Adrenal gland (tissue), 12 donors: ENCODE results near the gene EFCC1. TPM values are rescaled to one million over a fixed set of nuclear protein-coding genes. Genes with fewer than 3 reads are reported as not detected.

Experiments used
- DNase-seq, 7 donors: peaks; one replicate each; pipeline ENCODE4 v3.0.0-alpha.2; 2019 to 2020
- H3K27ac ChIP-seq, 5 donors: fragments of 200-600 bp; sonication (generic) in 4 of 5; 1 replicate in 3 of 5; 2 replicates in 2 of 5; pipeline versions ENCODE4 v1.5.1 to v1.8.0; 2016 to 2020; ENCODE audit warnings: mild to moderate bottlenecking in 1 of 5
- H3K27me3 ChIP-seq: fragments of 200-600 bp; 2 replicates; pipeline ENCODE4 v1.8.0; 2021
- H3K36me3 ChIP-seq, 2 donors: fragments of 200-600 bp; replicated peaks in 1 of 2; 1 replicate in 1 of 2; 2 replicates in 1 of 2; pipeline versions ENCODE4 v1.5.1 to v1.8.0; 2018 to 2022
- H3K4me1 ChIP-seq, 2 donors: fragments of 200-600 bp; replicated peaks in 1 of 2; 1 replicate in 1 of 2; 2 replicates in 1 of 2; pipeline versions ENCODE4 v1.5.1 to v1.8.0; 2018 to 2021
- H3K4me3 ChIP-seq, 4 donors: fragments of 200-600 bp; sonication (generic) in 3 of 4; one replicate each; pipeline ENCODE4 v1.5.1; 2016 to 2018
- H3K9me3 ChIP-seq, 3 donors: fragments of 200-600 bp; sonication (generic) in 1 of 3; replicated peaks in 1 of 3; 1 replicate in 2 of 3; 2 replicates in 1 of 3; pipeline versions ENCODE4 v1.5.1 to v1.8.0; 2016 to 2021
- CTCF ChIP-seq, 6 experiments: fragments of 450-650 bp in 4 of 6; fragments of 200-600 bp in 2 of 6; sonication (generic) in 1 of 6; IDR thresholded peaks; 1 replicate in 5 of 6; 2 replicates in 1 of 6; pipeline versions ENCODE4 v1.5.1 to v1.8.0; 2016 to 2021; ENCODE audit warnings: antibody characterized with exemption in 6 of 6, mild to moderate bottlenecking in 2 of 6, moderate library complexity in 1 of 6
- POLR2A ChIP-seq, 2 donors: fragments of 450-650 bp; IDR thresholded peaks; one replicate each; pipeline ENCODE4 v1.6.1; 2017; ENCODE audit warnings: antibody characterized with exemption in 2 of 2, mild to moderate bottlenecking in 2 of 2, moderate library complexity in 1 of 2
- WGBS, 4 donors: extraction: QIAGEN DNeasy Blood & Tissue Kit in 2 of 4; methylation state at CpG; one replicate each; pipeline versions ENCODE4 v1.1.5 to v1.1.7; 2013 to 2017; 5-methylcytosine and 5-hydroxymethylcytosine counted together
- intact Hi-C, 2 donors: fragments of 100-400 bp; cut with DNase I; formaldehyde crosslinking; loops; one replicate each; pipeline versions ENCODE4 v1.14.1 to v1.15.0; 2022 to 2023
- polyA plus RNA-seq, 3 donors: library from polyadenylated mRNA; stranded (reverse); fragments of 200-250 nt in 2 of 3; fragments of 350-450 nt in 1 of 3; fragmentation: Illumina TruSeq in 1 of 3; extraction: RNeasy Lipid Tissue Mini Kit (QIAGEN cat#74804) in 1 of 3; gene quantifications; one replicate each; pipeline ENCODE4 v1.2.3, GENCODE V29; 2013 to 2014
- total RNA-seq, 9 donors: library from RNA; depleted of rRNA in 4 of 9; stranded (reverse); fragments of >200 nt in 4 of 9; fragments of 120-200 nt in 1 of 9; fragmentation: NEBNext Ultra II Directional in 1 of 9; extraction: Animal tissue kit (Norgen Biotek cat#: 25700) in 1 of 9; gene quantifications; one replicate each; pipeline versions ENCODE4 v1.1.0 to v1.2.4, GENCODE V29; 2013 to 2023
- donor health status: healthy with polysubstance abuse.
- donor health status: Bipolar disorder and iron deficiency.
- donor health status: DM: yes; HTN: yes; CAD: no.
- donor health status: DM: no; HTN: no; CAD: no.
- donor health status: DM: no; HTN: no; CAD: no.
- donor health status: DM: yes; HTN: yes; CAD: no.

The EFCC1 gene
- total and polyA plus RNA-seq, 12 donors, result 0.46 to 6.0 (median 1.8) TPM

GRCh38 chr3:128987302-128988100, 13.6 kb upstream of the EFCC1 start:
- Histone ChIP-seq H3K27ac (no peak overlapping the region), H3K36me3 (no peaks in the 10 kb centered on the region), H3K4me3 (no peak overlapping the region), H3K4me1 (no peaks in the 10 kb centered on the region), H3K9me3 (no peaks in the 10 kb centered on the region), H3K27me3 (no peaks in the 10 kb centered on the region)
- TF ChIP-seq CTCF (IDR thresholded peaks at IDR 0.05), result no peak
- TF ChIP-seq POLR2A (IDR thresholded peaks at IDR 0.05), result no peak
- 84 to 89% (median 86%) methylated on average over 13 to 15 of the region's 15 CpGs for WGBS, 4 donors
- no peak for DNase-seq
- intact Hi-C loops, result no loop called here

- TF ChIP-seq CTCF (IDR thresholded peaks at IDR 0.05) (no peak), POLR2A (IDR thresholded peaks at IDR 0.05) (no peak)
- intact Hi-C loops, result no loop called here
- Histone ChIP-seq H3K36me3 (no peaks in the 10 kb centered on the region), H3K4me1 (no peaks in the 10 kb centered on the region), H3K9me3 (no peaks in the 10 kb centered on the region), H3K27ac (no peak overlapping the region), H3K4me3 (no peak overlapping the region), H3K27me3 (no peaks in the 10 kb centered on the region)
- WGBS, 4 donors, result 90 to 93% (median 91%) methylated on average over 8 of the region's 8 CpGs
- DNase-seq, result no peak
Observed at GRCh38 chr3:128988286-128988685, 12.8 kb upstream of the EFCC1 start.

- H3K36me3 ChIP-seq, result no peaks in the 10 kb centered on the region
- no peak overlapping the region for H3K27ac ChIP-seq
- no peaks in the 10 kb centered on the region for H3K9me3 ChIP-seq
- no peak for DNase-seq
- no peaks in the 10 kb centered on the region for H3K27me3 ChIP-seq
- intact Hi-C loops, result no loop called here
- WGBS, 4 donors, result 87 to 91% (median 89%) methylated on average over 15 to 18 of the region's 18 CpGs
- H3K4me3 ChIP-seq, result no peak overlapping the region
- H3K4me1 ChIP-seq, result peaks cover 0 to 14% of the 10 kb centered on the region in 2 donors
- TF ChIP-seq POLR2A (IDR thresholded peaks at IDR 0.05) (no peak), CTCF (IDR thresholded peaks at IDR 0.05) (no peak)
Observed at GRCh38 chr3:128991355-128991895, 9.7 kb upstream of the EFCC1 start.

GRCh38 chr3:128992926-128993460, 8.1 kb upstream of the EFCC1 start:
- TF ChIP-seq POLR2A (IDR thresholded peaks at IDR 0.05) (no peak), CTCF (IDR thresholded peaks at IDR 0.05) (no peak)
- no peak overlapping the region for H3K4me3 ChIP-seq
- H3K27me3 ChIP-seq, result no peaks in the 10 kb centered on the region
- intact Hi-C loops, result no loop called here
- peaks cover 0 to 14% of the 10 kb centered on the region in 2 donors for H3K4me1 ChIP-seq
- no peaks in the 10 kb centered on the region for H3K9me3 ChIP-seq
- no peak overlapping the region for H3K27ac ChIP-seq
- DNase-seq, result no peak
- no peaks in the 10 kb centered on the region for H3K36me3 ChIP-seq
- WGBS, 4 donors, result 73 to 78% (median 74%) methylated on average over 17 to 20 of the region's 20 CpGs
